Right lung (tissue), 10 donors: ENCODE results near the gene KLHL9. TPM values are rescaled to one million over a fixed set of nuclear protein-coding genes. Genes with fewer than 3 reads are reported as not detected.
A peak's percentile ranks its signal among the peaks of the same experiment; 100 is the strongest.
"Not testable (repeated sequence)": the region's sequence is repeated elsewhere in the genome, so short reads cannot be mapped to it uniquely, and the experiment has no call there.

ENCODE experiments used
- DNase-seq, 2 donors: peaks; one replicate each; pipeline ENCODE4 v3.0.0-alpha.2; 2013
- long read RNA-seq, 8 donors: transcript quantifications; one replicate each; lab custom pipeline, GENCODE V29; 2026
- polyA plus RNA-seq, 5 donors: library from polyadenylated mRNA; unstranded; fragments of 120-200 nt; gene quantifications; one replicate each; pipeline versions ENCODE4 v1.2.1 to v1.2.3, GENCODE V29; 2013; ENCODE audit warnings: inconsistent platforms in 1 of 5, low replicate concordance in 1 of 5; ENCODE audit not compliant: insufficient read length in 5 of 5, insufficient read depth in 1 of 5

Gene KLHL9, protein sequence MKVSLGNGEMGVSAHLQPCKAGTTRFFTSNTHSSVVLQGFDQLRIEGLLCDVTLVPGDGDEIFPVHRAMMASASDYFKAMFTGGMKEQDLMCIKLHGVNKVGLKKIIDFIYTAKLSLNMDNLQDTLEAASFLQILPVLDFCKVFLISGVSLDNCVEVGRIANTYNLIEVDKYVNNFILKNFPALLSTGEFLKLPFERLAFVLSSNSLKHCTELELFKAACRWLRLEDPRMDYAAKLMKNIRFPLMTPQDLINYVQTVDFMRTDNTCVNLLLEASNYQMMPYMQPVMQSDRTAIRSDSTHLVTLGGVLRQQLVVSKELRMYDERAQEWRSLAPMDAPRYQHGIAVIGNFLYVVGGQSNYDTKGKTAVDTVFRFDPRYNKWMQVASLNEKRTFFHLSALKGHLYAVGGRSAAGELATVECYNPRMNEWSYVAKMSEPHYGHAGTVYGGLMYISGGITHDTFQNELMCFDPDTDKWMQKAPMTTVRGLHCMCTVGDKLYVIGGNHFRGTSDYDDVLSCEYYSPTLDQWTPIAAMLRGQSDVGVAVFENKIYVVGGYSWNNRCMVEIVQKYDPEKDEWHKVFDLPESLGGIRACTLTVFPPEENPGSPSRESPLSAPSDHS
- 10 to 100 TPM; 33.0 to 51.0 (median 42.0) TPM for polyA plus RNA-seq
- long read RNA-seq, donor 1, full-length matches to known transcripts, result 68 of 68 reads
- long read RNA-seq, donor 1, partial matches to known transcripts, result 0 of 68 reads
- long read RNA-seq, donor 1, other reads (novel, unspliced or antisense), result 0 of 68 reads
- long read RNA-seq, donor 2, full-length matches to known transcripts, result 23 of 23 reads
- long read RNA-seq, donor 2, partial matches to known transcripts, result 0 of 23 reads
- long read RNA-seq, donor 2, other reads (novel, unspliced or antisense), result 0 of 23 reads
- long read RNA-seq, donor 3, full-length matches to known transcripts, result 33 of 33 reads
- long read RNA-seq, donor 3, partial matches to known transcripts, result 0 of 33 reads
- long read RNA-seq, donor 3, other reads (novel, unspliced or antisense), result 0 of 33 reads
- long read RNA-seq, donor 4, full-length matches to known transcripts, result 29 of 29 reads
- long read RNA-seq, donor 4, partial matches to known transcripts, result 0 of 29 reads
- long read RNA-seq, donor 4, other reads (novel, unspliced or antisense), result 0 of 29 reads
- long read RNA-seq, donor 5, full-length matches to known transcripts, result 75 of 75 reads
- long read RNA-seq, donor 5, partial matches to known transcripts, result 0 of 75 reads
- long read RNA-seq, donor 5, other reads (novel, unspliced or antisense), result 0 of 75 reads
- long read RNA-seq, donor 6, full-length matches to known transcripts, result 57 of 57 reads
- long read RNA-seq, donor 6, partial matches to known transcripts, result 0 of 57 reads
- long read RNA-seq, donor 6, other reads (novel, unspliced or antisense), result 0 of 57 reads
- long read RNA-seq, donor 7, full-length matches to known transcripts, result 27 of 27 reads
- long read RNA-seq, donor 7, partial matches to known transcripts, result 0 of 27 reads
- long read RNA-seq, donor 7, other reads (novel, unspliced or antisense), result 0 of 27 reads
- long read RNA-seq, donor 8, full-length matches to known transcripts, result 26 of 26 reads
- long read RNA-seq, donor 8, partial matches to known transcripts, result 0 of 26 reads
- long read RNA-seq, donor 8, other reads (novel, unspliced or antisense), result 0 of 26 reads

DNA sequence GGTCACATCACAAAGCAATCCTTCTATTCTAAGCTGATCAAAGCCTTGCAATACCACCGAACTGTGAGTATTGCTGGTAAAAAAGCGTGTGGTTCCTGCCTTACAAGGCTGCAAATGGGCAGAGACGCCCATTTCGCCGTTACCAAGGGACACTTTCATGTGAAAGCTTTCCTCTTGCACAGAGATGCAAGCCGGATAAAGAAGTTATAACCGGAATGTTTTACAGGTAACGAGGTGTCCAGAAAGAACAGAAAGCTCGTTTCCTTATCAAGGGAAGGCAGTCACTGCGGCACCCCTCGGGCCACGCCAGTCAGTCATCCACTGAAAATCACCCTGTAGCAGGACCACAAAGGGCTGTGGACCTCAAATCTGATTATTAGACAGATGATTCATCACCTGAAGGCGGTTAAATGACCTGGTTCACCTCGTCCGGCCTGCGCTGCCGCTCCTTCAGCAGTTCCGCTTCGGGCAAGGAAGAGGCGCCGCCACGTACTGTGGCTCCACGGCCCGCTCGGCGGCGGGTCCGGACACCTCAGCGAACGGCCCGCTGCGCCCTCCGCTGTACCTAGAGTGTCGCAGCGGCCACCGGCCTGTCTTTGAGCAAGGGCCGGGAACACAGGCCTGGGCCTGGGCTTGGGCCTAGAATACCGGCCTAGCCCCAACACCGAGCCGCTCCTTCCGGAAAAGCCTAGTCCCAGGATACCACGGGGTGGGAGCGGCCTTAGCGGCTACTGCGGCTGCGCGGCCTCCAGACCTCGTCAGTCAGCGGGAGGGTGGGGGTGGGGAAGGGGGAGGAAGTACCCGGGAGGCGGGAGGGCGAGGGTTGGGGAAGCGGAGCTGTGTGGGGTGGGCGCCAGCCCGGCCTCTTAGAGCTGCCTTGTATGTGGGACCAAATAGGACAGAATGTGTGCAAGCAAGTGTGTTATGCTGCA lies at the start of gene KLHL9:
Gene KLHL9 (minus strand): TSS at position 704 of the 932 bp plus-strand sequence. CDS start 545 bp downstream, at position 159.
- peak; percentile 92 to 95 for DNase-seq

DNA sequence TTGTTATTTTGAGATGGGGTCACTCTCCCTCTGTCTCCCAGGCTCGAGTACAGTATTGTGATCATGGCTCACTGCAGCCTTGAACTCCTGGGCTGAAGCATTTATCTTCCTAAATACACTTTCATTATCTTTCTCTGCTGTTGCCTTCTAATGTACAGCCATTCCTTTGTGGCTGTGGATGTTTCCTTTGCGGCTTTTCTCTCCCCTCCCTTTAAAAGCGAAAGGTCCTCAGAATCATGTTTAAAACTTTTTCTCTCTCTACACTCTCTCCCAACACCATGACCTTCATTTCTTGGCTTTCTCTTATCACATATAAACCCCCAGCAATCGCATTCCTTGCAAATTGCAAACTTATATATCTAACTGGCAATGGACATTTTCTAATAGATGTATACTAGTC lies 48.4 kb upstream of the KLHL9 start:
- DNase-seq, result no peak

DNA sequence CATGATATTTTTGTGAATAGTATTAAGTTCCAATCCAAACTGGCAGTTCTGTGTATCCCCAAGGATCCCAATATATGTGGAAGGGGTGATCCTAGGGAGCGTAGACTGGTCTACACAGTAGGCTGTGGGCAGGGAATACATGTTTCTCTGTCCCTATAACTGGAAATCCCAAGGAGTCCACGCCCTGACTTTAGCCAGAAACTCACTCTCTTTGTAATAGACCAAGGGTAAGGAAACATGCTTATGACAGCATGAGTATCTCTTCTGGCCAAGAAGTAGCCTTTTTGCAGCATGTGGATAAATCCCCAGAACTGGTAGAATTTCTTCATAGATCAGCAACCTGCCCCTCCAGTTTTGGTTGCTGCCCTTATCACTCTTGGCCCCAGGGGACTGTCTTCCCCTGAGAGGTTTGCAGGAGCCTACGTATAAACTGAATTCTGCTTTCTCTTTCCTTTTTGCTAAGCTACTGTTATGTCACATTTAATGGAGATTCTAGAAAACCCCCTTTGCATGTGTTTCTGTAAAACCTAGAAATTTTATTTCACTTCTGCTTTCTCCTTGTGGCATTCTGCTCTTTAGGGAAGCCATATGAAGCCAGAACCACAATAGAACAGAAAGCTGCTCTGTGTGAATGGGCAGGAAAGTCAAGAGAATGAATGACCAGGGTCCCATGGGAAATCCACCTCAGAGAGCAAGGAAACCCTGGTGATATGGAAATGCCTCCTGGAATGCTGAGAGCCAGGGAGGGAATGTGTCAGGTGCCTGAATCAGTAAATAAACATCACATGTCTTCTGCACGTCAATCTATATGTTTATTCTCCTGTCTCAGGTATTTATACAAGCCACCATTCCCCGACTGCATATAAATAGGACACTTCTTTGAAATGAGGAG lies 46.5 kb upstream of the KLHL9 start:
- DNase-seq, result no peak

DNA sequence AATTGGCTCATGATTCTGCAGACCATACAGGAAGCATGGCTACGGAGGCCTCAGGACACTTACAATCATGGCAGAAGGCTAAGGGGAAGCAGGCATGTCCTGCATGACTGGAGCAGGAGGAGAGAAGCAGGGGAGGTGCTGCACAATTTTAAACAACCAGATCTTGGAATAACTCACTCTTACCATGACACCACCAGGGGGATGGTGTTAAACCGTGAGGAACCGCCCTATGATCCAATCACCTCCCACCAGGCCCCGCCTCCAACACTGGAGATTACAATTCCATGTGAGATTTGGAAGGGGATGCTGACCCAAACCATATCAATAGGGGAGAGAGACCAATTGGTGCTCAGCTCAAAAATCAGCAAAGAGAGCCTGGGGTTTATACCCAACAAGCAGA lies 36.3 kb upstream of the KLHL9 start:
- not testable (repeated sequence) for DNase-seq

DNA sequence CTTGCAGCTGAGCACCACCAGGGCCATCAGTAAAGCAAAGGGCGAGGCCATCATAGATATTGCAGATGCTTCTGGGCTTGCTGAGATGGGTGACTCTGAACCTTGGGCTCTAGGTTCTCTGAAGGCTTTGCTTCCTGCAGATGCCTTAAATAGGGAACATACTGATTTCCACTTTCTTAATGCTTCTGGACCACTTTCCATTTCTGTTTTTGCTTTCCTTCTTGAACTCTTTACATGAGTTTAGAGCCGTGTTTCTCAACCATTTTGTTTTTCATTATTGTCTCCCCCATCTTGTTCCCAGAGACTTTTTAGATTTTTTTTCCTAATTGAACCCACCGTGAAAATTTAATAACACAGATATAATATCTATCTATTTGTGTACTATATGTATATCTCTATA lies 32.8 kb upstream of the KLHL9 start, which contains the start of gene IFNA13:
Gene IFNA13 (minus strand): TSS at position 101 of the 400 bp plus-strand sequence. CDS start 47 bp downstream, at position 54.
- DNase-seq, result no peak

DNA sequence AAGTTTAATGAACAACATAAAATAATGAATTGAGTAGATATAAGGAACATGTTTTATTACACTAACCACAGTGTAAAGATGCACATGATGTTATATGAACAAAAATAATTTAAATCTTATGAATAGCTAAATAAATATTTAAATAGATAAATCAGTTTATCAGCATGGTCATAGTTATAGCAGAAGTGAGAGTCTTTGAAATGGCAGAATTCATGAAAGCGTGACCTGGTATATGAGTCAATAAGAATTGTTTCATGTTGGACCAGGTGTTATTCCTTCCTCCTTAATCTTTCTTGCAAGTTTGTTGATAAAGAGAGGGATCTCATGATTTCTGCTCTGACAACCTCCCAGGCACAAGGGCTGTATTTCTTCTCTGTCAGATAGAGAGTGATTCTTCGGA lies 32.0 kb upstream of the KLHL9 start:
- DNase-seq, result not testable (repeated sequence)

DNA sequence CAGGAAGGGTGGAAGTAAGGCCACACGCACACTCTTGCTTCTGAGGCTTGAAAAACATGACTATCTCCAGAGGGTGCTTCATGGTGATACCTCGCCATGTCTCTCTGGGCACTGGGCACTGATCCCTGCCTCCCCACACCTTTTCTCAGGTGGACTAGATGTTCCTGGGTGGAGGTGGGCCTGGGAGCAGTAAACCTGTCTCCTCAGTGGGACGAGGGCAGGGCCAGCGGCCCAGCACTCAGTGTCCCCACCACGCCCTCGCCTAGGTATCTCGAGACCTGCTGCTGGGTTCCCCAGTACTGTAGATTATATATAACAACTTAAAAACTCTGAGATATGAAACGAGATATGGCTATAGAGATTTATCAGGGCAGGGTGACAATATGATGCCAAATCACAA lies 27.1 kb upstream of the KLHL9 start:
- DNase-seq, result no peak

DNA sequence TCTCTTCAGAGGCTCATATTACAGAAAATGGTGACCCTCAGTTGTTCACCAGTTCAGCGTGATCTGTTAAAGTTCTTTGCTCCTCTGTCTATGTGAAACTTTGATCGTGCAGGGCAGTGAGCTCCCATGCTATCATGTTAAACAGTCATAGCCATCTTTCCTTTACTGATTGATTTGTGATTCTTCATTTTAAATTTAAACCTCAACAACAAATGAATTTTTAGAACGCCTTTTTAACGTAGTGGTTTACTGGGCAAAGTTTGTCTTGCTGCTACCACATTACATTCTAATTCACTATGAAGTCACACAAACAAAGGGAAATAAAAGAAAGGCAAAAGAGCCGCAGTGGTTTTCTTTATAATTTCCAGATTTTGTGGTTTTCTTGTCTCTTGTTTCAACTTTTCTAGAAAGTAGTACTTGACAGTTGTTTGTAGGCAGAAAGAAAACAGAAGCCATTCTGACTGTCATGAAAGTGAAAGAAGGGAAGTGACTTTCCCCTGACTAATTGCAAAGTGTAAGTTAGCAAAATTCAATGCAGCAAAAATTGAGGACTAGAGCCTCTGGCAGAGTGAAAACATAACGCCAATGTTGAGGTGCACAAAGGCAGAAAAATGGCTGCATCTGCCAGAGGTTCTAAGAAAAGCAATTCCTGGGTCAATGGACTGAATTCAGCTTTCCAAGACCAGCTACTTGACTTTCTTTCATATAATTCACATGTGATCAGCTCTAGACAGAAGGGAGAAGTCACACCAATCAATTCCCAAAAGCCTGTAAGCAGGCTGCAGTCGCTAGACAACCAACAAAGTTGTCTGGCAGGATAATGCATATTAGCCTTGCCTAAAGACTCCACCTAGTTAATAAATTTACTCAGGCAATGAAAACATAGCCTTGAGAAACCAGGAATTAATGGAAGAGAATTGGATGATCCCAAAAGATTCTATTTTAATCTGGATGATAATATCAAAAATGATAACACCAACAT lies 22.6 kb upstream of the KLHL9 start:
- DNase-seq, result no peak

DNA sequence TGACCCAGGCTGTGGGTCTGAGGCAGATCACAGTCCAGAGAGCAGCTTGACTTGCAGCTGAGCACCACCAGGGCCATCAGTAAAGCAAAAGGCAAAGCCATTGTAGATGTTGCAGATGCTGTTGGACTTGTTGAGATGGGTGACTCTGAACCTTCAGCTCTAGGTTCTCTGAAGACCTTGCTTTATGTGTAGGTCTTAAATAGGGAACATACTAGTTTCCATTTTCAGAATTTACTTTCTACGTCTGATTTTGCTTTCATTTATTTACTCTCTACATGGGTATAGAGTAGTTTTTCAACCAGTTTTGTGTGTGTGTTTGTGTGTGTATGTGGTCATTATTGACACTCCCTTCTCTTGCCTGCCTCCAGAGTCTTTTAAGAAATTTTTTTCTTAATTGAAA lies 15.6 kb upstream of the KLHL9 start, which contains the start of gene IFNA6:
Gene IFNA6 (minus strand): TSS at position 101 of the 400 bp plus-strand sequence. CDS start 0 bp downstream, at position 101.
- no peak for DNase-seq

DNA sequence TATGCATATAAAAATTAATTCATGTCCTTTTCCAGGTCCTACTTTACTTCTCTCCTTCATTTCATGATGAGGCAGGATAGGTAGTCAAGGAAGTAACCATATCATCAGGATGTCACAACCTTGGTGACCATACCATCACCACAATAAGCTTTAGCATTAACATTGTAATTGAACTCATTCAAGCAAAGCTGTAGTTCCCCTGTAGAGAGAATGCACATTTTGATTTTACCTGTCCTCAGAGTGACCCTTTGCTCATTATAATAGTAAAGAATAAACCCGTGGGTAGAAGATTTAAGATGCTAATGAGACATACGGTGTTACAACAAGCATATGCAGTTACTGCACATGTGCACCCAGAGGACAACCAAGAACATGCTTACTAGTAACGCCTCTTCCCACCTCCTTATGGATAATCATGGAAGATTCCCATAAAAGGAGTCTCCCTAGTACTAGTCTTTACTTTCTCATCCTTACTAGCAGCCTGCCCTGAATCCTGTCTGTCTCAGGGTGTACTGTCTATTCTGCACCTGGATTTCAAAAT lies 13.3 kb upstream of the KLHL9 start:
- no peak for DNase-seq

DNA sequence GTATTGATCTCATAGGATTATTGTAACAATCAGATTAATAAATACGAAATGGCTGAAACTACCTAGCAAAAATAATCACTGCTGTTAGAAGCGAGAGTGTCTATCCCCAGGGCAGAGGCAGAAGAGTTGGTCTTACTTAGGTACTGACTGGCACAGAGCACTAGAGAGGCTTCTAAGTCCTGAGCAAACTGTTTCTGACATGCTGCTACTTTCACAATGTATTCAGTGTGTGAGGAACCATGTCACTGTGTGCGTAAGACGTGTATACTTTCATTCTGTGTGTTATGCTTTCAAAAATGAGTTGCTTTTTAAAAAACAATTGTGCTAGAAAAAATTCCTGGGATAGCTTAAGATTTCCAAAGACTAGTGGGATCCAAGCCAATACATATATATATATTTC lies 5.5 kb upstream of the KLHL9 start:
- no peak for DNase-seq

DNA sequence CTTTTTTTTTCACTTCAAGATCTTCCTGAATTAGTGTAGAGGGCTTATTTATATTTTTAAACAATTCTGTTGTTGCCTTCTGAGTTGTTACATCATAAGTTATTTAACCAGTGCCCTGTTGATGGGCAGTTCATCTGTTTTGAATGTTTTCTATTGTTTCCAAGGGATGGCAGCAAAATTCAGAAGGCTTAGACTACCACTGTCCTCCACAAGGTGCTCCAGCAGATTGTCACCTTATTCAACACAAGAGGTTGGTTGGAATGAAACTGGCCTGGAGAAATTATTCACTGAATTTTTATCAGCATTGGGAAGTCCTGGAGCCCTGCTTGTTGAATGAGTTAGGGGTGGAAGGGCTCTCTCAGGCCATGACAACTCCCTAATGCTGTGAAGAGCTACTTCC lies 1.3 kb upstream of the KLHL9 start:
- no peak for DNase-seq

DNA sequence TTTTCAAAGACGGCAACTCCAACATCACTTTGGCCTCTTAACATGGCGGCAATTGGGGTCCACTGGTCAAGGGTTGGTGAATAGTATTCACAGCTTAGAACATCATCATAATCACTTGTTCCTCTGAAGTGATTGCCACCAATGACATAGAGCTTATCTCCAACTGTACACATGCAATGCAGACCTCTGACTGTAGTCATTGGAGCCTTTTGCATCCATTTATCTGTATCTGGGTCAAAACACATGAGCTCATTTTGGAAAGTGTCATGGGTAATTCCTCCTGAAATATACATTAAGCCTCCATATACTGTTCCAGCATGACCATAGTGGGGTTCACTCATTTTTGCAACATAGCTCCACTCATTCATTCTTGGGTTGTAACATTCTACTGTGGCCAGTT lies 2.0 kb downstream of the KLHL9 start:
- no peak for DNase-seq

DNA sequence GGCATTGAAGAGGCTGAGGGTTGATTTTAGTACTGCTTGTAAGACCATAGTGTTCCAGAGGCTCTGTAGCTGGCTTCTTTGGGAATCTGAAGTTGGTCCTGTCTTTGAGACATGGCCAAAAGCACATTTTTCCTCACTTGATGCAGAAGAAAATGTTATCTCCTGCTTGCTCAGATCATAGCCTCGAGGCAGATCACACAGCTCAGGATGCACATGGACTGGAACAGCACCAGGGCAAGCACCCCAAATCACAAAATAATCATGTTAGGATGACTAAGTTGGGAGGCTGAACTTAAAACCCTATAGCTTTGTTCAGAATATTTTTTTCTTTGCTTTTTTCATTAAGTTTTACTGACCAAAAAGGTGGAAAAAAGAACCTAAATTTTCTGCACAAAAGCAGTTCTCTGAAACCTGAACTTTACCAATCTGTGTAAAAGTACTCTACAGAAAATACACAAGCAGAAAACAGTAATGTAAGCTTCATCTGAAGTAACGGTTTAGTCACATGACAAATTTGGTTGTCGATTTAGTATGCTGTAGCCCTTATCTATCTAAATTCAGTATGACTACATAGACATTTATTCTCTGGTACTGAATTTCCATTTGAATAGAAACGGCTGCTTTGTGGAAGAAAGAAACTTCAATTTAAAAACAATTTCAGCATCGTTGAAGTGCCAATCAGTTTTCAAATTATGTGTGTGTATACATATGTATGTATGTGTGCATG lies 3.4 kb downstream of the KLHL9 start:
- no peak for DNase-seq

DNA sequence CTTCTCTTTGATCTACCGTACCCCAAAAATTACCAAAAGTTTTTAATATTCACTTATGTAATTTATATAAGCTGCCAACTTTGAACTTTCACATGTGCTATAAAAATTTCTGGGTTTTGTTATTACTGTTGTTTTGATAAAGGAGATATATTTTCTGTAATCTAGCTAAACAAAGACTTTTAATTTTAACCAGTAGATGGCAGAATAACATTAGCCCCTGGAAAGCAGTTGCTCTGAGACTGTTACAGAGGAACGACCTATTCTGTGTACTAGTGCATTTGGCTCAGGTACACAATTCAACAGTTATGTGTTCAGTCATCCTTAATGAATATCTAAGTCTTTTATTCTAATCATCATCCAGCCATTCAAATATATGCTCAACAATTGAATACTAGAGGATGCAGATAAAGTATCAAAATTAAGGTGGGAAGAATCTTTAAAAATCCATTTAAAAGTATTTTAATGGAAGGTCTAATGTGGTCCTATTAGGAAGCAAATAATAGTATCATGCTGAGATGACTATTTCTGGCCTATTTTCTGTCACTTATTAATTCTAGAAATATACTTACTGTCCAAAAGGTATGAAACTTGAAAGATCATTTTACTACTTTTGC lies 8.6 kb downstream of the KLHL9 start:
- DNase-seq, result peak in 1 of 2 donors; percentile 15

DNA sequence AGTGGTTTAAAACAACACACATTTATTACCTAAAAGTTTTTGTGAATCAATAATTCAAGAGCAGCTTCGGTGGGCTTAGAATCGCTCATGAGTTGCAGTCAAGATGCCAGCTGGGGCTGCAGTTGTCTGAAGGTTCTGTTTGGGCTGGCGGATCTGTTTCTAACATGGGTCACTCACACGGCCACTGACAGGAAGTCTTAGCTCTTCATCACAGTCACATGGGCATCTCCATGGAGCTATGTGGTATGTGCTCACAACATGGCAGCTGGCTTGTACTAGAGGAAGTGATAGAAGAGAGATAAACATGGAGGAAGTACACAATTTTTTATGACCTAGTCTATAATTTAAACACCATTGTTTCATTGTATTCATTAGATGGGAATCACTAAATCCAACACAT lies 11.2 kb downstream of the KLHL9 start:
- DNase-seq, result no peak
